Keratinocyte (primary cell): Measurements from ENCODE around the gene JPH2.

Experiments used
- EZH2 ChIP-seq: IDR thresholded peaks from one replicate; pipeline ENCODE4 v1.6.1; 2012; ENCODE audit warnings: inconsistent platforms, mild to moderate bottlenecking, low read length, moderate library complexity
- TF ChIP-seq, protein P1 (sequence below), 3 experiments: IDR thresholded peaks in 1 of 3; conservative IDR thresholded peaks in 1 of 3; optimal IDR thresholded peaks in 1 of 3; 2 replicates in 2 of 3; 3 replicates in 1 of 3; pipeline versions ENCODE3 to v1.5.1; 2011; ENCODE audit warnings: low read length in 3 of 3, mild to moderate bottlenecking in 3 of 3, moderate library complexity in 2 of 3, control low read depth in 1 of 3, inconsistent platforms in 1 of 3; ENCODE audit not compliant: insufficient read depth in 2 of 3; ENCODE audit errors: extremely low read depth in 1 of 3

DNA sequence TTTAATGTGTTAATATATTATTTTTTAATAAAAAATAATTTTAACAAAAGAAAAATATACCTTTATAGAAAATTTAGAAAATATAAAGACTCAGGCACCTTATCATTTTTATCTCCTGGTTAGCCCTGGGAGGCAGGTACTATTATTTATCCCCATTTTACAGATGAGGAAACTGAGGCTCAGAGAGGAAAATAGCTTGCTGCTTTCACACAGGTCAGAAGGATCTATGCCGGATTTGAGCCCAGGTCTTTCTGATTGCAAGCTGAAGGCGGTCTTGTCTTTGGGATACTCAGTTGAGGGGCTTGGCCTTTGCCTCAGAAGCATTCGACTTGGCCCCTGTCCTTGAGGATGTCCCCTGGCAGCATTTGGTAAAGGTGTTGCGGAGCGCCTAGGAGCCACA lies 35.0 kb upstream of the JPH2 start:
- no peak for TF ChIP-seq EZH2
- TF ChIP-seq, protein P1, sequence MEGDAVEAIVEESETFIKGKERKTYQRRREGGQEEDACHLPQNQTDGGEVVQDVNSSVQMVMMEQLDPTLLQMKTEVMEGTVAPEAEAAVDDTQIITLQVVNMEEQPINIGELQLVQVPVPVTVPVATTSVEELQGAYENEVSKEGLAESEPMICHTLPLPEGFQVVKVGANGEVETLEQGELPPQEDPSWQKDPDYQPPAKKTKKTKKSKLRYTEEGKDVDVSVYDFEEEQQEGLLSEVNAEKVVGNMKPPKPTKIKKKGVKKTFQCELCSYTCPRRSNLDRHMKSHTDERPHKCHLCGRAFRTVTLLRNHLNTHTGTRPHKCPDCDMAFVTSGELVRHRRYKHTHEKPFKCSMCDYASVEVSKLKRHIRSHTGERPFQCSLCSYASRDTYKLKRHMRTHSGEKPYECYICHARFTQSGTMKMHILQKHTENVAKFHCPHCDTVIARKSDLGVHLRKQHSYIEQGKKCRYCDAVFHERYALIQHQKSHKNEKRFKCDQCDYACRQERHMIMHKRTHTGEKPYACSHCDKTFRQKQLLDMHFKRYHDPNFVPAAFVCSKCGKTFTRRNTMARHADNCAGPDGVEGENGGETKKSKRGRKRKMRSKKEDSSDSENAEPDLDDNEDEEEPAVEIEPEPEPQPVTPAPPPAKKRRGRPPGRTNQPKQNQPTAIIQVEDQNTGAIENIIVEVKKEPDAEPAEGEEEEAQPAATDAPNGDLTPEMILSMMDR (optimal IDR thresholded peaks at IDR 0.05 in 1 of 3, IDR thresholded peaks at IDR 0.05 in 1 of 3, conservative IDR thresholded peaks at IDR 0.05 in 1 of 3; ENCODE audit: extremely low read depth in 1 of 3, insufficient read depth in 2 of 3, low read length in 3 of 3) = no peak
